ENCODE measurements around the gene KRT6C. TPM values are rescaled to one million over a fixed set of nuclear protein-coding genes. Genes with fewer than 3 reads are reported as not detected.
"Not testable (repeated sequence)": the region's sequence is repeated elsewhere in the genome, so short reads cannot be mapped to it uniquely, and the experiment has no call there.

Gene KRT6C
- total RNA-seq, 6 experiments from 2014 or later, result 0.15 TPM; not detected in 5

DNA sequence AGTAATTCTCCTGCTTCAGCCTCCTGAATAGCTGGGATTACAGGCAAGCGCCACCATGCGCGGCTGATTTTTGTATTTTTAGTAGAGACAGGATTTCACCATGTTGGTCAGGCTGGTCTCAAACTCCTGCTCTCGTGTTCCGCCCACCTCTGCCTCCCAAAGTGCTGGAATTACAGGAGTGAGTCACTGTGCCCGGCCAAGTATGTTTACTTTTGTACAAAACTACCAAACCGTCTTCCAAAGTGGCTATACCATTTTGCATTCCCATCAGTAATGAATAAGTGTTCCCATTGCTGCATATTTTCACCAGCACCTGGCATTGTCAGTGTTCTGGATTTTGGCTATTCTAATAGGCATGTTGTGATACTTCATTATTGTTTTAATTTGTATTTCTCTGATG lies 27.9 kb upstream of the KRT6C start:
- Histone ChIP-seq H3K27me3 (no peaks in the 10 kb centered on the region), H3K4me3 (no peak overlapping the region), H3K27ac (no peak overlapping the region), H3K4me1 (no peaks in the 10 kb centered on the region), H3K9me3 (no peaks in the 10 kb centered on the region), H3K36me3 (no peaks in the 10 kb centered on the region)
- DNase-seq (no peak), ATAC-seq (no peak)
- WGBS (ENCODE audit: insufficient coverage, low coverage, low lambda C conversion rate, missing lambda C conversion rate), result 88% methylated on average over 7 of the region's 7 CpGs
- TF ChIP-seq, protein P1, sequence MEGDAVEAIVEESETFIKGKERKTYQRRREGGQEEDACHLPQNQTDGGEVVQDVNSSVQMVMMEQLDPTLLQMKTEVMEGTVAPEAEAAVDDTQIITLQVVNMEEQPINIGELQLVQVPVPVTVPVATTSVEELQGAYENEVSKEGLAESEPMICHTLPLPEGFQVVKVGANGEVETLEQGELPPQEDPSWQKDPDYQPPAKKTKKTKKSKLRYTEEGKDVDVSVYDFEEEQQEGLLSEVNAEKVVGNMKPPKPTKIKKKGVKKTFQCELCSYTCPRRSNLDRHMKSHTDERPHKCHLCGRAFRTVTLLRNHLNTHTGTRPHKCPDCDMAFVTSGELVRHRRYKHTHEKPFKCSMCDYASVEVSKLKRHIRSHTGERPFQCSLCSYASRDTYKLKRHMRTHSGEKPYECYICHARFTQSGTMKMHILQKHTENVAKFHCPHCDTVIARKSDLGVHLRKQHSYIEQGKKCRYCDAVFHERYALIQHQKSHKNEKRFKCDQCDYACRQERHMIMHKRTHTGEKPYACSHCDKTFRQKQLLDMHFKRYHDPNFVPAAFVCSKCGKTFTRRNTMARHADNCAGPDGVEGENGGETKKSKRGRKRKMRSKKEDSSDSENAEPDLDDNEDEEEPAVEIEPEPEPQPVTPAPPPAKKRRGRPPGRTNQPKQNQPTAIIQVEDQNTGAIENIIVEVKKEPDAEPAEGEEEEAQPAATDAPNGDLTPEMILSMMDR (IDR thresholded peaks at IDR 0.05), result no peak
- no peak for TF ChIP-seq POLR2A (IDR thresholded peaks at IDR 0.05)
- intact Hi-C loops (cut with DNase I), result no loop called here

DNA sequence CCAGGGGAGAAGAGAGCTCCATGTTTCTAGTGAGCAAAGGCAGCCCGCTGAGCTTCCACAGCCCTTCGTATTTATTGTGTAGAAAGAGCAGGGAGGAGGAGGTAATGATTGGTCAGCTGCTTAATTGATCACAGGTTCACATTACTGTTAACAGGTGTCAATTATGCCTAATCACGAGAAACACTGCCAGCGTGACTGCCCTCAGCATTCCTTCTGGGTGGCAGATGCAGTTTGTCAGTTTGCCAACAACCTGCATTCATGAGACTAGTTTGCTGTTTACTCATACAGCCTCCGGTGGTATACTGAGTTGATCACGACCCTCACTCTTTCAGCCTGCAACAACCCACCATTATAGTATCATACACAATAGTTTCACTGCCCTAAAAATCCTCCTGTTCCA lies 27.0 kb upstream of the KRT6C start:
- intact Hi-C loops (cut with DNase I), result not testable (repeated sequence)

DNA sequence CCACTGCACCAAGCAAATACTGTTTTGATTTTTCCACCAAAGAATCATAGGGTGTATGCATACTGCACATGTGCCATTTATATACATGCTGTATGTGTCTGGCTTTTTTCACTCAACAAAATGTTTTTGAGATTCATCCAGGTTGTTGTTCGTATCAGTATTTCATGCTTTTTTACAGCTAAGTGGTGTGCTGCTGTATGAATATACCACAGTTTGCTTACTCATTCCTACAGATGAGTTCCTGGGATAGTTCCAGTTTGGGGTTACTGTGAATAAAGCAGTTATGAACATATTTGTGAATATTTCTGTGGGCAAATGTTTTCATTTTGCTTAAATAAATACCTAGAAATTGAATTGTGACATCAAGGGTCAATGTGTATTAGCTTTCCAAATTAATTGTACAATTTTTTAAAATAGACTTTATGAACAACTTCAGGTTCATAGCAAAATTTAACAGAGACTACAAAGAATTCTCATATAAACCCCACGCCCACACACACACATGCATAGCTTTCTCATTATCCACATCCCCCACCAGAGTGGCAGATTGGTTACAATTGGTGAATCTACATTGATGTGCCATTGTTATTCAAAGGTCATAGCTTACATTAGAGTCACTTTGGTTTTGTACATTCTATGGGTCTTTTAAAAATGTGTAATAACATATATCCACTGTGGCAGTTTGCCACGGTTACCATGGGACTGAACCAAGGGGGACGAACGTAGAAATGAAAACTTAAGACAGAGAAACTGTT lies 26.4 kb upstream of the KRT6C start:
- H3K27ac ChIP-seq, result no peak overlapping the region
- DNase-seq (no peak), ATAC-seq (no peak)
- no peaks in the 10 kb centered on the region for H3K36me3 ChIP-seq
- WGBS (ENCODE audit: insufficient coverage, low coverage, low lambda C conversion rate, missing lambda C conversion rate), result 55% methylated on average over 5 of the region's 5 CpGs
- TF ChIP-seq POLR2A (IDR thresholded peaks at IDR 0.05), result no peak
- TF ChIP-seq, protein P1 (IDR thresholded peaks at IDR 0.05), result no peak
- H3K9me3 ChIP-seq, result no peaks in the 10 kb centered on the region
- H3K4me3 ChIP-seq, result no peak overlapping the region
- no peaks in the 10 kb centered on the region for H3K4me1 ChIP-seq
- no peaks in the 10 kb centered on the region for H3K27me3 ChIP-seq
- intact Hi-C loops (cut with DNase I), result no loop called here

More for the DNA sequence above, 27.0 kb upstream of the KRT6C start:
- H3K4me1 ChIP-seq, H3K36me3 ChIP-seq, H3K9me3 ChIP-seq, H3K4me3 ChIP-seq, H3K27ac ChIP-seq, ATAC-seq, H3K27me3 ChIP-seq, DNase-seq: not testable (repeated sequence)
- WGBS (ENCODE audit: insufficient coverage, low coverage, low lambda C conversion rate, missing lambda C conversion rate), result 66% methylated on average over 4 of the region's 6 CpGs

DNA sequence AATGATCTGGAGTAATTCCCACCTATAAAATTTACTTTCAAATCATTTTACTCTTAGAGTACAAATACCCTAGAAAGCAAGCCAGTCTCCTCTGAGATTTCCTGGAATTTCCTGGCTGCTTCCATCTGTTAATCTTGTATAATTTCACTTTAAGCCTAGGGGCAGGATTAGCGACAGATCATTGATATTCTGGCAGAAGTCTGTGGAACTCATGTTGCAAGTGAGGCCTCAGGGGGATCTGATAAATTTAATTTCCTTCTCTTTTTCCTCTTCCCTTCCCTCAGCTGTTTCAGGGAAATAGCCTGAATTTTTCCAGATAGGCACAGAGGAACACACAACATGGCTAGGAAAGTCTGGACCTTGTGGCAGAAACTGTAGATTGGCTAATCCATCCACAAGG lies 25.3 kb upstream of the KRT6C start:
- Histone ChIP-seq H3K4me3 (no peak overlapping the region), H3K27me3 (no peaks in the 10 kb centered on the region), H3K4me1 (no peaks in the 10 kb centered on the region), H3K27ac (no peak overlapping the region), H3K9me3 (no peaks in the 10 kb centered on the region), H3K36me3 (no peaks in the 10 kb centered on the region)
- no peak for ATAC-seq
- 50% methylated on average over 1 of the region's 1 CpG for WGBS (ENCODE audit: insufficient coverage, low coverage, low lambda C conversion rate, missing lambda C conversion rate)
- DNase-seq, result no peak
- intact Hi-C loops (cut with DNase I), result no loop called here
- TF ChIP-seq, protein P1 (IDR thresholded peaks at IDR 0.05), result no peak
- TF ChIP-seq POLR2A (IDR thresholded peaks at IDR 0.05), result no peak

DNA sequence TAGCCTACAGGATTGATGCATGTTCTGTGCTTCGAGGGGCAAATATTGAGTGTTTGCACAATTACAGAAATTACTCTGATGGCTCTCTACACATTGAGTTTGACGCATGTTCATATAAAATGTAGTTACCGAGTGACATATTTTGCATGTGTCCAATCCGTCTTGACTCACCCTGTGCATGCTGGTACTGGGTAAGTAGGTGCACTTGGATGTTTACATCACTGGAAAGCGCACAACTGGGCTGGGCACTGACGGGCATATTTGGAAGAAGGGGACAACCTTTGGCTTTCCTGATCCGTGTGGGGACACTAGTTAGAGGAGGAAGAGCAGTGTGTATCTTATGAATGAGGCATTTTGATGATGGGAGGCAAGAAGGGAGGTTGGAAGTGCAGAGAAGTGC lies 24.4 kb upstream of the KRT6C start:
- Histone ChIP-seq H3K9me3 (no peaks in the 10 kb centered on the region), H3K4me3 (no peak overlapping the region), H3K4me1 (no peaks in the 10 kb centered on the region), H3K36me3 (no peaks in the 10 kb centered on the region), H3K27me3 (no peaks in the 10 kb centered on the region), H3K27ac (no peak overlapping the region)
- TF ChIP-seq, protein P1 (IDR thresholded peaks at IDR 0.05), result no peak
- TF ChIP-seq POLR2A (IDR thresholded peaks at IDR 0.05), result no peak
- intact Hi-C loops (cut with DNase I), result no loop called here
- ATAC-seq (no peak), DNase-seq (no peak)
- 66% methylated on average over 6 of the region's 7 CpGs for WGBS (ENCODE audit: insufficient coverage, low coverage, low lambda C conversion rate, missing lambda C conversion rate)

All from right lobe of liver (tissue), 6 donors.